Stomach smooth muscle (tissue), 2 donors: Measurements from ENCODE around the gene FNDC3B.

Source experiments
- H3K27ac ChIP-seq: one replicate; pipeline ENCODE4 v1.7.0; 2013; ENCODE audit warnings: mild to moderate bottlenecking, low read length, inconsistent platforms
- H3K27me3 ChIP-seq, 2 donors: one replicate each; pipeline ENCODE4 v1.7.0; 2013; ENCODE audit warnings: low read length in 2 of 2; ENCODE audit not compliant: insufficient read depth in 2 of 2, control insufficient read depth in 1 of 2
- H3K36me3 ChIP-seq, 2 donors: one replicate each; pipeline ENCODE4 v1.7.0; 2013; ENCODE audit warnings: low read length in 2 of 2; ENCODE audit not compliant: control insufficient read depth in 2 of 2, insufficient read depth in 2 of 2
- H3K4me1 ChIP-seq: one replicate; pipeline ENCODE4 v1.7.0; 2013; ENCODE audit warnings: low read length; ENCODE audit not compliant: control insufficient read depth, insufficient read depth
- H3K4me3 ChIP-seq, 2 donors: one replicate each; pipeline ENCODE4 v1.7.0; 2013; ENCODE audit warnings: low read length in 2 of 2
- H3K9ac ChIP-seq, 2 donors: one replicate each; pipeline ENCODE4 v1.7.0; 2013; ENCODE audit warnings: low read length in 2 of 2, mild to moderate bottlenecking in 1 of 2
- H3K9me3 ChIP-seq, 2 donors: one replicate each; pipeline ENCODE4 v1.7.0; 2013; ENCODE audit warnings: low read length in 2 of 2; ENCODE audit not compliant: control insufficient read depth in 2 of 2
- donor health status: healthy.
- donor health status: Pancreatic carcinoma.

FNDC3B gene

GRCh38 chr3:172185907-172186306 lies 146.5 kb downstream of the FNDC3B start:
- Histone ChIP-seq H3K27ac (no peak overlapping the region), H3K9ac (no peak overlapping the region), H3K27me3 (no peaks in the 10 kb centered on the region), H3K4me1 (no peaks in the 10 kb centered on the region), H3K4me3 (no peak overlapping the region), H3K9me3 (no peaks in the 10 kb centered on the region), H3K36me3 (no peaks in the 10 kb centered on the region)

- Histone ChIP-seq H3K27me3 (no peaks in the 10 kb centered on the region), H3K4me1 (no peaks in the 10 kb centered on the region), H3K4me3 (no peak overlapping the region), H3K9me3 (no peaks in the 10 kb centered on the region), H3K27ac (no peak overlapping the region), H3K9ac (no peak overlapping the region), H3K36me3 (no peaks in the 10 kb centered on the region)
Measured at GRCh38 chr3:172186607-172187006, 147.2 kb downstream of the FNDC3B start.

GRCh38 chr3:172187511-172187910 lies 148.1 kb downstream of the FNDC3B start:
- no peaks in the 10 kb centered on the region for H3K9me3 ChIP-seq
- H3K9ac ChIP-seq, result no peak overlapping the region
- H3K36me3 ChIP-seq, result no peaks in the 10 kb centered on the region
- no peak overlapping the region for H3K4me3 ChIP-seq
- H3K27me3 ChIP-seq, result no peaks in the 10 kb centered on the region
- no peak overlapping the region for H3K27ac ChIP-seq
- H3K4me1 ChIP-seq, result no peaks in the 10 kb centered on the region

GRCh38 chr3:172188511-172188910 lies 149.1 kb downstream of the FNDC3B start:
- H3K4me3 ChIP-seq, result no peak overlapping the region

GRCh38 chr3:172189213-172189612 lies 149.8 kb downstream of the FNDC3B start:
- no peaks in the 10 kb centered on the region for H3K36me3 ChIP-seq
- H3K9ac ChIP-seq, result no peak overlapping the region
- H3K4me1 ChIP-seq, result no peaks in the 10 kb centered on the region
- no peak overlapping the region for H3K4me3 ChIP-seq
- H3K9me3 ChIP-seq, result no peaks in the 10 kb centered on the region
- no peaks in the 10 kb centered on the region for H3K27me3 ChIP-seq
- no peak overlapping the region for H3K27ac ChIP-seq

More at GRCh38 chr3:172188511-172188910, 149.1 kb downstream of the FNDC3B start:
- Histone ChIP-seq H3K4me1 (no peaks in the 10 kb centered on the region), H3K27me3 (no peaks in the 10 kb centered on the region), H3K27ac (no peak overlapping the region), H3K9ac (no peak overlapping the region), H3K9me3 (no peaks in the 10 kb centered on the region), H3K36me3 (no peaks in the 10 kb centered on the region)

GRCh38 chr3:172189987-172190603 lies 150.7 kb downstream of the FNDC3B start:
- Histone ChIP-seq H3K4me3 (no peak overlapping the region), H3K9ac (no peak overlapping the region), H3K36me3 (no peaks in the 10 kb centered on the region), H3K9me3 (no peaks in the 10 kb centered on the region), H3K27me3 (no peaks in the 10 kb centered on the region), H3K27ac (no peak overlapping the region), H3K4me1 (no peaks in the 10 kb centered on the region)

- H3K9me3 ChIP-seq, result no peaks in the 10 kb centered on the region
- H3K4me3 ChIP-seq, result no peak overlapping the region
- no peak overlapping the region for H3K27ac ChIP-seq
- no peaks in the 10 kb centered on the region for H3K4me1 ChIP-seq
- no peaks in the 10 kb centered on the region for H3K27me3 ChIP-seq
- no peaks in the 10 kb centered on the region for H3K36me3 ChIP-seq
- no peak overlapping the region for H3K9ac ChIP-seq
Measured at GRCh38 chr3:172190980-172191379, 151.6 kb downstream of the FNDC3B start.

- no peaks in the 10 kb centered on the region for H3K4me1 ChIP-seq
- H3K9me3 ChIP-seq, result no peaks in the 10 kb centered on the region
- no peak overlapping the region for H3K27ac ChIP-seq
Measured at GRCh38 chr3:172191629-172192028, 152.3 kb downstream of the FNDC3B start.

GRCh38 chr3:172192830-172193415 lies 153.5 kb downstream of the FNDC3B start:
- Histone ChIP-seq H3K9ac (no peak overlapping the region), H3K9me3 (no peaks in the 10 kb centered on the region), H3K27ac (no peak overlapping the region)

More at GRCh38 chr3:172191629-172192028, 152.3 kb downstream of the FNDC3B start:
- Histone ChIP-seq H3K4me3 (no peak overlapping the region), H3K9ac (no peak overlapping the region), H3K36me3 (no peaks in the 10 kb centered on the region), H3K27me3 (no peaks in the 10 kb centered on the region)

GRCh38 chr3:172193436-172193835 lies 154.1 kb downstream of the FNDC3B start:
- Histone ChIP-seq H3K4me3 (no peak overlapping the region), H3K36me3 (no peaks in the 10 kb centered on the region), H3K9me3 (no peaks in the 10 kb centered on the region), H3K27me3 (no peaks in the 10 kb centered on the region), H3K27ac (no peak overlapping the region), H3K9ac (no peak overlapping the region), H3K4me1 (no peaks in the 10 kb centered on the region)

More at GRCh38 chr3:172192830-172193415, 153.5 kb downstream of the FNDC3B start:
- Histone ChIP-seq H3K4me3 (no peak overlapping the region), H3K36me3 (no peaks in the 10 kb centered on the region), H3K4me1 (no peaks in the 10 kb centered on the region), H3K27me3 (no peaks in the 10 kb centered on the region)

- no peak overlapping the region for H3K9ac ChIP-seq
- H3K27me3 ChIP-seq, result no peaks in the 10 kb centered on the region
- H3K36me3 ChIP-seq, result no peaks in the 10 kb centered on the region
- no peak overlapping the region for H3K27ac ChIP-seq
- H3K9me3 ChIP-seq, result no peaks in the 10 kb centered on the region
- no peak overlapping the region for H3K4me3 ChIP-seq
- H3K4me1 ChIP-seq, result no peaks in the 10 kb centered on the region
Measured at GRCh38 chr3:172194702-172195406, 155.5 kb downstream of the FNDC3B start.
